GM12801 (cell line): ENCODE results near the gene NAV2.

Source experiments
- TF ChIP-seq, protein P1 (sequence below): IDR thresholded peaks from one replicate; pipeline ENCODE4 v1.5.1; 2011; ENCODE audit warnings: control low read depth; ENCODE audit not compliant: insufficient read length; ENCODE audit errors: extremely low read depth

The NAV2 gene

DNA sequence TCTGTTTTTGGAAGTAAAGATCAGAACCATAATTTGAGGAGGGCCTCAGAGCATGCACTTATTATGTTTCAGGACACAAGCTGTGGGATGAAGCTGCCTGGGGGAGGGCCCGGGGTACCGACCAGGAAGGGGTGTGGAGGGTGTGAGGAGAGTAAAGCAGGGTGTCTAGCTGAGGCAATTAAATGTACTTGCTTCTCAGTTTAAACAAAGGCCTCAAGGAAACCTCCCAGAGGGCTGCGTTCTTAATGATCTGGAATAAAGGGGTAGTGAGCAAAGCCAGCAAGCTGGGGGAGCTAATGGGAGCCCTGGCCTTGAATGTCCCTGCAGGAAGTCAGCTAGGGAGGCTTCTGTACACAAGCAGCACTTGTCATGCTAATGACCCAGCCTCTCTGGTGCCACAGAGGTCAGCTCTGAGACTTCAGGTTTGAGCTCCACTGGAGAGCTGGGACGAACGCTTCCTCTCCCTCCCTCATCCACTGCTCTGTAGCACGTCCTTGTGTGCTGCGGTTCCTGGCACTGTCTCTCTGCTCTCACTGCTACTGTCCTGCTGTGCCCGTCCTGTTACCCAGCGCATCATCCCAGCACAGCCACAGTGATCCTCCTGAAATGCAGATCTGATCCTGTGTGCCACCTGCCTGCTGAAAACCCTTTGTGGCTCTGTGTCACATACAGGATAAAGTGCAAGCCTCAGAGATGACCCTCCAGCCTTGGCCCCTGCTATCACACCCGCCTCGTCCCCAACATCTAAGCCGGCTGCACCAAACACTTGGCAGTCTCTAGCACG is 287.9 kb downstream of the NAV2 start:
- TF ChIP-seq, protein P1, sequence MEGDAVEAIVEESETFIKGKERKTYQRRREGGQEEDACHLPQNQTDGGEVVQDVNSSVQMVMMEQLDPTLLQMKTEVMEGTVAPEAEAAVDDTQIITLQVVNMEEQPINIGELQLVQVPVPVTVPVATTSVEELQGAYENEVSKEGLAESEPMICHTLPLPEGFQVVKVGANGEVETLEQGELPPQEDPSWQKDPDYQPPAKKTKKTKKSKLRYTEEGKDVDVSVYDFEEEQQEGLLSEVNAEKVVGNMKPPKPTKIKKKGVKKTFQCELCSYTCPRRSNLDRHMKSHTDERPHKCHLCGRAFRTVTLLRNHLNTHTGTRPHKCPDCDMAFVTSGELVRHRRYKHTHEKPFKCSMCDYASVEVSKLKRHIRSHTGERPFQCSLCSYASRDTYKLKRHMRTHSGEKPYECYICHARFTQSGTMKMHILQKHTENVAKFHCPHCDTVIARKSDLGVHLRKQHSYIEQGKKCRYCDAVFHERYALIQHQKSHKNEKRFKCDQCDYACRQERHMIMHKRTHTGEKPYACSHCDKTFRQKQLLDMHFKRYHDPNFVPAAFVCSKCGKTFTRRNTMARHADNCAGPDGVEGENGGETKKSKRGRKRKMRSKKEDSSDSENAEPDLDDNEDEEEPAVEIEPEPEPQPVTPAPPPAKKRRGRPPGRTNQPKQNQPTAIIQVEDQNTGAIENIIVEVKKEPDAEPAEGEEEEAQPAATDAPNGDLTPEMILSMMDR = no peak

DNA sequence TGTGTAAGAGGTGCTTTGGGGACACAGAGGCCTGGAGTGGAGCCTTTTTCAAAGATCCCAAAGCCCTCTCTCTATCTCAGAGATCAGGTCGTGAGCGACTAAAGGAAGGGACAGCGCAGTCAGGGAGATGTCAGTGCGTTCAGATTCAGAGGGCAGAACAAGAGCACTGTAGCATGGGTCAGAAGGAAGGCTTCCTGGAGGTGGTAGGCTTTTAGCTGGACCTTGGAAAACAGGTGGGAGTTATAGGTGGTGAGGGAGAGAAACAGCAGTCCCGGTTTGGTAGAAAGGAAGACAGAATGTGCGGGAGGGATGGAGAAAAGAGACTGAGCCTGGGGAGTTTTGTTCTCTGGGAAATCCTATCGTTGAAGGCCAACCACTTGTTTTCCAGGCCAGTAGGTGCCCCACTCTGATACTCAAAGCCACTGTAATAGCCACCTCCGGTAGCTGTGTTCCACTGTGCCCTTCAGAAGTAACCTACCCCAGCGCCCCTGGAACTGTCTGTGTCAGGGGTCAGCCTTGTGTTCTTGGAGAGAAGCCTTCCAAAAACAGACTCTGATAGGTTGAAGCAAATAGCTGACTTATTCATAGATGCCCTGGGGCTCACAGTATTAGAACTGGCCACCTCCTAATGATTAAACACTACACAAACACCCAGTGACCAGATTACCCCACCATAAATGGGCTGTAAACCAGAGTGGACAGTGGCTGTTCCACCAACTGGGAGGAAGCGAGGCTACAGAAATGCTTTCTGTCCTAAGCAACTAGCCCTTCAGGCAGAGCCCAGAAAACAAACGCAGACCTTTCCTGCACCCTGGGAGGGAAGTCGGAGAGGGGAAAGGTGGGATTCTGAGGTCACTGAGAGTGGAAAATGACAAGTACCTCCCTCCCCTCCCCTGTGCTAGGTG is 289.9 kb downstream of the NAV2 start:
- TF ChIP-seq, protein P1 = no peak

DNA sequence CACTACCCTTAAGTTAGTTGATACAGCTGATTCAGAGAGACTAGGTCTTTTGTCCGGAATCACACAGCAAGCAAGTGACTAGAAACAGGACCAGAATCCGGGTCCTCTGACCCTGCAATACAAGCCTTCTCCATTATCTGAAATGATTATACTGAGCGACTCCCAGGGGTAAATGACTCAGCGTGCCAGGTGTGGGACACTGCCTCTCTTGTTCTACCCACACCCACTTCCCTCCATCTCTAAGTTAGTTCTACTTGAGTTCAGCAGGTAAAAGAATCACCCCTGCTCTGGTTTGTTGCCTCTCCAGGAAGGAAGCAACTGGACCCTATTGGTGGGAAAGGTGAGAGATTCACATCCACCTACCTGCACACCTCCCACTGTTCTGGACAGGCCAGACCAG is 290.7 kb downstream of the NAV2 start:
- TF ChIP-seq, protein P1 = no peak

DNA sequence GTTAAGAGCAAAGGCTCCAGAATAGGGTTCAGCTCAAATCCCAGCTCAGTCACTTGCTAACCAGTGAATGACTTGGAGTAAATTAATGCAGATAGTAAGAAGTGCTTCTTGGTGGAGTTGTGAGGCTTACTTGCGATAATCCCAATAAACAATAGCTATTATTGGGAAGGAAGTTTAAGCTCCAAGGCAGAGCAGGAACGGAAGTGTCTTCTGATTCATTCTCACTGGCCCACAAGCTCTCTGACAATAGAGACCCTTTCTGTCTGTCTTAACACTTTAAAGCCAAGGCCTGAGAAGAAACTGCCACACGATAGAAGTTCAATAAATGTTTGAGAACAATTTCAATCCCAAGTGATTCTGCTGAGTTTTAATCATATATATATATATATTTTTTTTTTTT is 292.2 kb downstream of the NAV2 start:
- TF ChIP-seq, protein P1 = no peak

DNA sequence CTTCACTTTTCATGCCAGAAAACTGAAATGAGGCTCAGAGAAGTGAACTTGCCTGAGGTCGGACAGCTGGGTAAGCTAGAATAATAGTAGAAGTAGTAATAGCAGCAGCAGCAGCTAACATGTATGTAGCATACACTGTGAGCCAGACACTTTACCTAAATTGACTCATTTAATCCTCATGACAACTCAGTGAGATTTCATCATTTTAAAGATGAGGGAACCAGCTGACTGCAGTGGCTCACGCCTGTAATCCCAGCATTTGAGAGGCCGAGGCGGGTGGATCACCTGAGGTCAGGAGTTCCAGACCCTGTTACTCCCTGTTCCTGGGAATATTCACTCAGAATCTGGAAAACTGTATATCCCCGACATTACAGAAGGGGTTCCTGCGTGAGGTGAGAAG is 293.1 kb downstream of the NAV2 start:
- TF ChIP-seq, protein P1 = no peak

DNA sequence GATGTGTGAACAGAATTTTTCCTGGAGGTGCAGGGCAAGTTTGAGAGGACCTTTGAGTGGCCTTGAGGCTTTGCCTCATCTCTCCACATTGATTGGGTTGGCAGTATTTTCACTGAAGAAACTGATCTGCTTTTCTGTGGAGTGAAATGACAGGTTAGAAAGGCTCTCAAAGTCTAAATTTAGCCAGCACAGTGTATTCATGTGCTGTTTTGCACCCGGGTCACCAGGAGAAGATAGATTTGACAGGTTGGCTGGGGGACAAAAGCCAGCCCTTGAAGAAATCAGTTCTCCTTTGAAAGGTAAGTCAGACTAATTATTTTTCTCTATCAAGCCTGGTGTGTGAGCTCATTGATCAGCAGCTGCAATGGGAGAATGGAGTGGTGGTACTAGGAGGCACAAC is 294.7 kb downstream of the NAV2 start:
- TF ChIP-seq, protein P1 = no peak

DNA sequence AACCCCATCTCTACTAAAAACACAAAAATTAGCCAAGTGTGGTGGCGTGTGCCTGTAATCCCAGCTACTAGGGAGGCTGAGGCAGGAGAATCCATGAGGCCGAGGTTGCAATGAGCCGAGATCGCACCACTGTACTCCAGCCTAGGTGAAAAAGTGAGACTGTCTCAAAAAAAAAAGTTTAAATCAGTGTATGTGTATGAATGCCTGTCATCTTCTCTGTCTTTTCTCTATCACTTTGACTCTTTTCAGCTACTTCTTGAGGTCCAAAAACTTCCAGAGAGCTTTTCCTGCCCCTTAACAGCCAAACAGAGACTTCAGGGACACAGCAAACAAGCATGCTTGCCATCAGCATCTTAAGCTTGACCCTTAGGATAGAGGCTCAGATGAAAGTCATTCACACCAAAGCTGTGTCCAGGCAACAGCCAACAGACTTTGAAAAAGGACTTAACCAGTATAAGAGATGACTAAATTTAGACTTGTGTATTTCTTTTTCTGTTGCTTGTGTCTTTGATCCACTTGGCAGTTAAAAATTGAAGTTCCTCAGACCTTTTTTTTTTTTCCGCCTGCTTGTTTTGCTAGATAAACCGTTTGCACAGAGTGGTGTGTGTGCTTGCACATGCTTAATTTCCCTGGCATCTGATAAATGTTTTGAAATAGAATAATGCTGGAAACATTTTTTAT is 295.7 kb downstream of the NAV2 start:
- TF ChIP-seq, protein P1 = no peak
